HEK293 (cell line): Measurements from ENCODE around the gene KLHDC9.
A peak's percentile ranks its signal among the peaks of the same experiment; 100 is the strongest.

ENCODE experiments used
- CTCF ChIA-PET: fragments of 350-600 bp; formaldehyde crosslinking; extraction: SDS; loops from one replicate; lab custom pipeline; 2021; ENCODE audit warnings: antibody characterized with exemption; lab: Yijun Ruan, JAX
- POLR2A ChIA-PET: fragments of 300-600 bp; formaldehyde crosslinking; extraction: SDS; loops from one replicate; lab custom pipeline; 2020; ENCODE audit warnings: antibody characterized with exemption, inconsistent platforms; lab: Yijun Ruan, JAX
- H3K27ac ChIP-seq: fragments of 200-500 bp; sonication (Bioruptor generic); 2 replicates; pipeline ENCODE4 v1.5.1; 2014; ENCODE audit warnings: low read depth, low read length, control low read depth, inconsistent platforms; ENCODE audit errors: extremely low read depth
- H3K36me3 ChIP-seq, 2 experiments: fragments of 200-500 bp in 1 of 2; sonication (Bioruptor generic) in 1 of 2; 1 replicate in 1 of 2; 2 replicates in 1 of 2; pipeline ENCODE4 v1.5.1; 2014 to 2017; ENCODE audit warnings: inconsistent platforms in 2 of 2, low read length in 2 of 2; ENCODE audit not compliant: control insufficient read depth in 2 of 2, insufficient read depth in 1 of 2
- H3K4me1 ChIP-seq: fragments of 200-500 bp; sonication (Bioruptor generic); 2 replicates; pipeline ENCODE4 v1.5.1; 2014; ENCODE audit warnings: mild to moderate bottlenecking, low read length, inconsistent platforms; ENCODE audit not compliant: control insufficient read depth, insufficient read depth
- H3K4me3 ChIP-seq: 2 replicates; pipeline ENCODE4 v1.5.1; 2011; ENCODE audit warnings: low read depth, mild to moderate bottlenecking, control low read depth, low read length, moderate library complexity
- H3K9me3 ChIP-seq: fragments of 200-500 bp; sonication (Bioruptor generic); 2 replicates; pipeline ENCODE4 v1.5.1; 2014; ENCODE audit warnings: low read depth, low read length, inconsistent platforms; ENCODE audit not compliant: control insufficient read depth, insufficient read depth
- BCL11A ChIP-seq: fragments of 450-650 bp; formaldehyde crosslinking; IDR thresholded peaks from 2 replicates; pipeline ENCODE4 v1.5.1; 2016; ENCODE audit warnings: low read depth, missing biosample characterization, missing genetic modification characterization
- GFI1B ChIP-seq: fragments of 450-650 bp; formaldehyde crosslinking; IDR thresholded peaks from 2 replicates; pipeline ENCODE4 v1.5.1; 2016; ENCODE audit warnings: missing biosample characterization, missing genetic modification characterization
- KLF1 ChIP-seq: fragments of 450-650 bp; formaldehyde crosslinking; IDR thresholded peaks from 2 replicates; pipeline ENCODE4 v1.5.1; 2016; ENCODE audit warnings: missing biosample characterization, missing genetic modification characterization
- YY1 ChIP-seq: fragments of 450-650 bp; formaldehyde crosslinking; IDR thresholded peaks from 2 replicates; pipeline ENCODE4 v1.5.1; 2018; ENCODE audit warnings: missing biosample characterization, missing genetic modification characterization
- ZBTB17 ChIP-seq: fragments of 450-650 bp; formaldehyde crosslinking; IDR thresholded peaks from 2 replicates; pipeline ENCODE4 v1.5.1; 2016; ENCODE audit warnings: missing biosample characterization, missing genetic modification characterization
- ZBTB20 ChIP-seq: fragments of 450-650 bp; formaldehyde crosslinking; IDR thresholded peaks from 2 replicates; pipeline ENCODE4 v1.5.1; 2016; ENCODE audit warnings: missing biosample characterization, missing genetic modification characterization
- ZBTB7A ChIP-seq: fragments of 450-650 bp; formaldehyde crosslinking; IDR thresholded peaks from 2 replicates; pipeline ENCODE4 v1.5.1; 2016; ENCODE audit warnings: low read depth, missing biosample characterization, missing genetic modification characterization
- ZIC2 ChIP-seq: fragments of 450-650 bp; formaldehyde crosslinking; IDR thresholded peaks from 2 replicates; pipeline ENCODE4 v1.5.1; 2016; ENCODE audit warnings: missing biosample characterization, missing genetic modification characterization
- ZNF133 ChIP-seq: fragments of 450-650 bp; formaldehyde crosslinking; IDR thresholded peaks from 2 replicates; pipeline ENCODE4 v1.5.1; 2016; ENCODE audit warnings: missing biosample characterization, missing genetic modification characterization
- ZNF23 ChIP-seq: fragments of 450-650 bp; formaldehyde crosslinking; IDR thresholded peaks from 2 replicates; pipeline ENCODE4 v1.5.1; 2016; ENCODE audit warnings: missing biosample characterization, missing genetic modification characterization, borderline replicate concordance
- ZNF341 ChIP-seq: fragments of 450-650 bp; formaldehyde crosslinking; IDR thresholded peaks from 2 replicates; pipeline ENCODE4; 2016; ENCODE audit warnings: low read depth, missing biosample characterization, missing genetic modification characterization
- ZNF530 ChIP-seq: fragments of 450-650 bp; formaldehyde crosslinking; IDR thresholded peaks from 2 replicates; pipeline ENCODE4 v1.5.1; 2016; ENCODE audit warnings: low read depth, missing biosample characterization, missing genetic modification characterization
- ZNF544 ChIP-seq: fragments of 450-650 bp; formaldehyde crosslinking; IDR thresholded peaks from 2 replicates; pipeline ENCODE4 v1.5.0; 2017; ENCODE audit warnings: missing biosample characterization, missing genetic modification characterization
- ZNF558 ChIP-seq: fragments of 450-650 bp; formaldehyde crosslinking; IDR thresholded peaks from 2 replicates; pipeline ENCODE4 v1.5.1; 2016; ENCODE audit warnings: missing biosample characterization, missing genetic modification characterization
- TF ChIP-seq, protein P1 (sequence below): fragments of 450-650 bp; formaldehyde crosslinking; IDR thresholded peaks from 2 replicates; pipeline ENCODE4 v1.5.1; 2016; ENCODE audit warnings: missing biosample characterization, missing genetic modification characterization
- TF ChIP-seq, protein P2 (sequence below): fragments of 450-650 bp; formaldehyde crosslinking; IDR thresholded peaks from 2 replicates; pipeline ENCODE4 v1.5.1; 2016; ENCODE audit warnings: missing biosample characterization, missing genetic modification characterization
- TF ChIP-seq, protein P3 (sequence below): fragments of 450-650 bp; formaldehyde crosslinking; IDR thresholded peaks from 2 replicates; pipeline ENCODE4 v1.5.1; 2016; ENCODE audit warnings: missing biosample characterization, missing genetic modification characterization
- TF ChIP-seq, protein P4 (sequence below): fragments of 450-650 bp; formaldehyde crosslinking; IDR thresholded peaks from 2 replicates; pipeline ENCODE4 v1.5.1; 2016; ENCODE audit warnings: missing biosample characterization, missing genetic modification characterization
- TF ChIP-seq, protein P5 (sequence below): fragments of 450-650 bp; IDR thresholded peaks from 2 replicates; pipeline ENCODE4 v1.5.1; 2018; ENCODE audit warnings: missing biosample characterization, missing genetic modification characterization
- TF ChIP-seq, protein P6 (sequence below): fragments of 450-650 bp; formaldehyde crosslinking; IDR thresholded peaks from 2 replicates; pipeline ENCODE4 v1.5.1; 2017; ENCODE audit warnings: missing biosample characterization, missing genetic modification characterization

Gene KLHDC9

DNA sequence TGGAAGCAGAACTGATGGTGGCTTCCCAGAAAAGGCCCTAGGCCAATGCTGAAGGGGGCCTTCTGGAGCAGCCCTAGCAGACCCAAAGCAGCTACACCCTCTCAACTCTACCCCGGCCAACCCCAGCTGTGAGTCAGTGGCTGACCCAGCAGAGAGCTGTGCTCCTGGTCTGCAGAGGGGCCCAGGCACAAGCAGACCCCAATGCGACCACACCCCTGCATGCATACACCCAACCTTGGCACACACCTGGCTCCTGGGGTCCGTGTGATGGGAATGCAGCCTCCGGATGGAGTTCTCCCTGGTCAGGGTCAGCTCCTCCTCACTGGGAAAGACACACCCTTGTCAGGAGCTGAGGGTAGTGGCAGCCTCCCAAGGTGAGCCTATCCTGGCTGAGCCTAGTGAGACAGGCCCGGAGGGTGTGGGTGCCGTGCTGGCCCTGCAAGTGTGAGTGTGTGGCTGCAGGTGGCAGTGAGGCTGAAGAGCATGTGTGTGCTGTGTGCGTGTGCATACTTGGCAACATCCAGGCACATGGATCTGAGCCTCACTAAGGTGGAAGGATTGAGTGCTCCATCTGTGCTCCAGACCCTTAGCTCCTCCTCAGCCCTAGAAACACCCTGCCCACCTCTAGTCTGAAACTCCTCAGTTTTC, 24.6 kb upstream of the KLHDC9 start:
- Histone ChIP-seq H3K4me1 (no peaks in the 10 kb centered on the region), H3K4me3 (peak overlapping the region; percentile 39), H3K9me3 (no peaks in the 10 kb centered on the region), H3K27ac (no peak overlapping the region), H3K36me3 (peaks cover 0 to 13% of the 10 kb centered on the region in 2 experiments; a peak in 1 of 3 replicates)
- TF ChIP-seq KLF1 (tag by site-specific recombination) (peak; percentile 50; the same call in 1 of the 2 replicates), ZIC2 (0 out of 2 replicates have a peak, but pooled peaks have one; percentile 8), ZBTB7A (tag by site-specific recombination) (no peak), ZBTB20 (tag by site-specific recombination) (peak; percentile 37; the same call in 1 of the 2 replicates), ZBTB17 (tag by site-specific recombination) (peak; percentile 33; the same call in 1 of the 2 replicates), ZNF558 (no peak)
- TF ChIP-seq, protein P1, sequence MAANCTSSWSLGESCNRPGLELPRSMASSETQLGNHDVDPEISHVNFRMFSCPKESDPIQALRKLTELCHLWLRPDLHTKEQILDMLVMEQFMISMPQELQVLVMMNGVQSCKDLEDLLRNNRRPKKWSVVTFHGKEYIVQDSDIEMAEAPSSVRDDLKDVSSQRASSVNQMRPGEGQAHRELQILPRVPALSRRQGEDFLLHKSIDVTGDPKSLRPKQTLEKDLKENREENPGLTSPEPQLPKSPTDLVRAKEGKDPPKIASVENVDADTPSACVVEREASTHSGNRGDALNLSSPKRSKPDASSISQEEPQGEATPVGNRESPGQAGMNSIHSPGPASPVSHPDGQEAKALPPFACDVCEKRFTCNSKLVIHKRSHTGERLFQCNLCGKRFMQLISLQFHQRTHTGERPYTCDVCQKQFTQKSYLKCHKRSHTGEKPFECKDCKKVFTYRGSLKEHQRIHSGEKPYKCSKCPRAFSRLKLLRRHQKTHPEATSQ (tag by site-specific recombination), result no peak
- TF ChIP-seq, protein P2, sequence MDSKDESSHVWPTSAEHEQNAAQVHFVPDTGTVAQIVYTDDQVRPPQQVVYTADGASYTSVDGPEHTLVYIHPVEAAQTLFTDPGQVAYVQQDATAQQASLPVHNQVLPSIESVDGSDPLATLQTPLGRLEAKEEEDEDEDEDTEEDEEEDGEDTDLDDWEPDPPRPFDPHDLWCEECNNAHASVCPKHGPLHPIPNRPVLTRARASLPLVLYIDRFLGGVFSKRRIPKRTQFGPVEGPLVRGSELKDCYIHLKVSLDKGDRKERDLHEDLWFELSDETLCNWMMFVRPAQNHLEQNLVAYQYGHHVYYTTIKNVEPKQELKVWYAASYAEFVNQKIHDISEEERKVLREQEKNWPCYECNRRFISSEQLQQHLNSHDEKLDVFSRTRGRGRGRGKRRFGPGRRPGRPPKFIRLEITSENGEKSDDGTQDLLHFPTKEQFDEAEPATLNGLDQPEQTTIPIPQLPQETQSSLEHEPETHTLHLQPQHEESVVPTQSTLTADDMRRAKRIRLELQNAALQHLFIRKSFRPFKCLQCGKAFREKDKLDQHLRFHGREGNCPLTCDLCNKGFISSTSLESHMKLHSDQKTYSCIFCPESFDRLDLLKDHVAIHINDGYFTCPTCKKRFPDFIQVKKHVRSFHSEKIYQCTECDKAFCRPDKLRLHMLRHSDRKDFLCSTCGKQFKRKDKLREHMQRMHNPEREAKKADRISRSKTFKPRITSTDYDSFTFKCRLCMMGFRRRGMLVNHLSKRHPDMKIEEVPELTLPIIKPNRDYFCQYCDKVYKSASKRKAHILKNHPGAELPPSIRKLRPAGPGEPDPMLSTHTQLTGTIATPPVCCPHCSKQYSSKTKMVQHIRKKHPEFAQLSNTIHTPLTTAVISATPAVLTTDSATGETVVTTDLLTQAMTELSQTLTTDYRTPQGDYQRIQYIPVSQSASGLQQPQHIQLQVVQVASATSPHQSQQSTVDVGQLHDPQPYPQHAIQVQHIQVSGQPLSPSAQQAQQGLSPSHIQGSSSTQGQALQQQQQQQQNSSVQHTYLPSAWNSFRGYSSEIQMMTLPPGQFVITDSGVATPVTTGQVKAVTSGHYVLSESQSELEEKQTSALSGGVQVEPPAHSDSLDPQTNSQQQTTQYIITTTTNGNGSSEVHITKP (tag by site-specific recombination), result 0 out of 2 replicates have a peak, but pooled peaks have one; percentile 11
- TF ChIP-seq, protein P3, sequence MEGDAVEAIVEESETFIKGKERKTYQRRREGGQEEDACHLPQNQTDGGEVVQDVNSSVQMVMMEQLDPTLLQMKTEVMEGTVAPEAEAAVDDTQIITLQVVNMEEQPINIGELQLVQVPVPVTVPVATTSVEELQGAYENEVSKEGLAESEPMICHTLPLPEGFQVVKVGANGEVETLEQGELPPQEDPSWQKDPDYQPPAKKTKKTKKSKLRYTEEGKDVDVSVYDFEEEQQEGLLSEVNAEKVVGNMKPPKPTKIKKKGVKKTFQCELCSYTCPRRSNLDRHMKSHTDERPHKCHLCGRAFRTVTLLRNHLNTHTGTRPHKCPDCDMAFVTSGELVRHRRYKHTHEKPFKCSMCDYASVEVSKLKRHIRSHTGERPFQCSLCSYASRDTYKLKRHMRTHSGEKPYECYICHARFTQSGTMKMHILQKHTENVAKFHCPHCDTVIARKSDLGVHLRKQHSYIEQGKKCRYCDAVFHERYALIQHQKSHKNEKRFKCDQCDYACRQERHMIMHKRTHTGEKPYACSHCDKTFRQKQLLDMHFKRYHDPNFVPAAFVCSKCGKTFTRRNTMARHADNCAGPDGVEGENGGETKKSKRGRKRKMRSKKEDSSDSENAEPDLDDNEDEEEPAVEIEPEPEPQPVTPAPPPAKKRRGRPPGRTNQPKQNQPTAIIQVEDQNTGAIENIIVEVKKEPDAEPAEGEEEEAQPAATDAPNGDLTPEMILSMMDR (tag by site-specific recombination), result peak; percentile 63
- ChIA-PET POLR2A (no interaction called here), CTCF (interaction anchor here (0.6 to 6.1 kb wide), 3 partner anchors 23 to 129 kb away, joined by 3 to 56 read pairs (median 4); partner anchors contain the start of genes KLHDC9 and USF1)

DNA sequence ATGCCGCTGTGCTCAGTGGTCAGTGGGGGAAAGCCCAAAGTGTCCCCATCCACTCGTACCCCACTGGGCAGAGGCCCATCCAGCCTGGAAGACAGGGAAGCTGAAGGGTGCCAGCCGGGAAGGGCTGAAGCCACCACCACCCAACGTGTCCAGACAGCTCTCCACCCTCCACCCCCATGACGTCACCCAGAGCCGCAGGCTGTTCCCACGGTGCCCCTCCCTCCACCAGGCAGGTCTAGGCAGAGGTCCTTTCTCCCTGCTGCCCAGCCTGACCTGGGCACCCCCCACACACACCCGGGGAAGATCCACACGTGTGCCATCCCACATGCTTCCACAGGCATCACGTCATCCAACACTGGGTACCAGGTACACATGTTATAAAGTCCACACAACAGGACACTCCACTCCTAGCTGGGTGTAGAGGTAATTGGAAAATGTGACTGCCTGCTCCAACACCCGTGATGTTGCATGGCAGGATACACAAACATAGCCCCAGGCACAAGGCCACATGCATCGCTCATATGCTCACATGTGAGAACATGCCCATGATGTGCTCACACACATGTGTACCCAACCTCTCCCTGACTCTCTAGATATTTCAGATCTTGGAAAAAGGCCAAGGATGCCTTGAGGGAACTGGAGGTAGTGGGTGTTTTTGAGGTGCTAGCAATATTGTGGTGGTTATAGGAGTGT, 23.3 kb upstream of the KLHDC9 start:
- CTCF ChIA-PET, result interaction anchor here (0.7 to 6.1 kb wide), 2 partner anchors 22 to 48 kb away, joined by 3 to 56 read pairs; partner anchors contain the start of gene KLHDC9
- H3K4me1 ChIP-seq, result no peaks in the 10 kb centered on the region
- H3K4me3 ChIP-seq, result peak overlapping the region; percentile 39
- POLR2A ChIA-PET, result interaction anchor here (0.9 kb wide), 1 partner anchor 53 kb away, joined by 3 read pairs; no protein-coding TSS in a partner anchor
- H3K27ac ChIP-seq, result peak overlapping the region; percentile 33; the same call in 1 of the 2 replicates
- H3K9me3 ChIP-seq, result no peaks in the 10 kb centered on the region
- peaks cover 0 to 13% of the 10 kb centered on the region in 2 experiments; a peak in 1 of 3 replicates for H3K36me3 ChIP-seq
- TF ChIP-seq ZNF133 (tag by site-specific recombination) (no peak), BCL11A (no peak), GFI1B (tag by site-specific recombination) (no peak), ZBTB20 (tag by site-specific recombination) (peak; percentile 41; the same call in 1 of the 2 replicates), ZNF341 (tag by site-specific recombination) (peak; percentile 90), ZNF544 (tag by site-specific recombination) (no peak), YY1 (no peak), ZIC2 (peak; percentile 45), ZNF23 (tag by site-specific recombination) (no peak), ZNF530 (tag by site-specific recombination) (no peak)
- TF ChIP-seq, protein P4, sequence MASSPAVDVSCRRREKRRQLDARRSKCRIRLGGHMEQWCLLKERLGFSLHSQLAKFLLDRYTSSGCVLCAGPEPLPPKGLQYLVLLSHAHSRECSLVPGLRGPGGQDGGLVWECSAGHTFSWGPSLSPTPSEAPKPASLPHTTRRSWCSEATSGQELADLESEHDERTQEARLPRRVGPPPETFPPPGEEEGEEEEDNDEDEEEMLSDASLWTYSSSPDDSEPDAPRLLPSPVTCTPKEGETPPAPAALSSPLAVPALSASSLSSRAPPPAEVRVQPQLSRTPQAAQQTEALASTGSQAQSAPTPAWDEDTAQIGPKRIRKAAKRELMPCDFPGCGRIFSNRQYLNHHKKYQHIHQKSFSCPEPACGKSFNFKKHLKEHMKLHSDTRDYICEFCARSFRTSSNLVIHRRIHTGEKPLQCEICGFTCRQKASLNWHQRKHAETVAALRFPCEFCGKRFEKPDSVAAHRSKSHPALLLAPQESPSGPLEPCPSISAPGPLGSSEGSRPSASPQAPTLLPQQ, result peak; percentile 58
- TF ChIP-seq, protein P5, sequence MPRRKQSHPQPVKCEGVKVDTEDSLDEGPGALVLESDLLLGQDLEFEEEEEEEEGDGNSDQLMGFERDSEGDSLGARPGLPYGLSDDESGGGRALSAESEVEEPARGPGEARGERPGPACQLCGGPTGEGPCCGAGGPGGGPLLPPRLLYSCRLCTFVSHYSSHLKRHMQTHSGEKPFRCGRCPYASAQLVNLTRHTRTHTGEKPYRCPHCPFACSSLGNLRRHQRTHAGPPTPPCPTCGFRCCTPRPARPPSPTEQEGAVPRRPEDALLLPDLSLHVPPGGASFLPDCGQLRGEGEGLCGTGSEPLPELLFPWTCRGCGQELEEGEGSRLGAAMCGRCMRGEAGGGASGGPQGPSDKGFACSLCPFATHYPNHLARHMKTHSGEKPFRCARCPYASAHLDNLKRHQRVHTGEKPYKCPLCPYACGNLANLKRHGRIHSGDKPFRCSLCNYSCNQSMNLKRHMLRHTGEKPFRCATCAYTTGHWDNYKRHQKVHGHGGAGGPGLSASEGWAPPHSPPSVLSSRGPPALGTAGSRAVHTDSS, result no peak
- TF ChIP-seq, protein P6, sequence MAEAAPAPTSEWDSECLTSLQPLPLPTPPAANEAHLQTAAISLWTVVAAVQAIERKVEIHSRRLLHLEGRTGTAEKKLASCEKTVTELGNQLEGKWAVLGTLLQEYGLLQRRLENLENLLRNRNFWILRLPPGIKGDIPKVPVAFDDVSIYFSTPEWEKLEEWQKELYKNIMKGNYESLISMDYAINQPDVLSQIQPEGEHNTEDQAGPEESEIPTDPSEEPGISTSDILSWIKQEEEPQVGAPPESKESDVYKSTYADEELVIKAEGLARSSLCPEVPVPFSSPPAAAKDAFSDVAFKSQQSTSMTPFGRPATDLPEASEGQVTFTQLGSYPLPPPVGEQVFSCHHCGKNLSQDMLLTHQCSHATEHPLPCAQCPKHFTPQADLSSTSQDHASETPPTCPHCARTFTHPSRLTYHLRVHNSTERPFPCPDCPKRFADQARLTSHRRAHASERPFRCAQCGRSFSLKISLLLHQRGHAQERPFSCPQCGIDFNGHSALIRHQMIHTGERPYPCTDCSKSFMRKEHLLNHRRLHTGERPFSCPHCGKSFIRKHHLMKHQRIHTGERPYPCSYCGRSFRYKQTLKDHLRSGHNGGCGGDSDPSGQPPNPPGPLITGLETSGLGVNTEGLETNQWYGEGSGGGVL (tag by site-specific recombination), result peak; percentile 39; the same call in 1 of the 2 replicates
